Forelimb muscle (tissue), 1 donor: Measurements from ENCODE around the gene TUBA3D. TPM values are rescaled to one million over a fixed set of nuclear protein-coding genes. Genes with fewer than 3 reads are reported as not detected.
"Not testable (repeated sequence)": the region's sequence is repeated elsewhere in the genome, so short reads cannot be mapped to it uniquely, and the experiment has no call there.

Experiments
- DNase-seq: peaks from one replicate; pipeline ENCODE4 v3.0.0-alpha.2; 2013; ENCODE audit warnings: low read depth
- polyA plus RNA-seq: library from polyadenylated mRNA; unstranded; fragments of 120-200 nt; gene quantifications from one replicate; pipeline ENCODE4 v1.2.1, GENCODE V29; 2013; ENCODE audit not compliant: insufficient read length

TUBA3D gene
- polyA plus RNA-seq, 1 donor = 0.72 TPM

DNA sequence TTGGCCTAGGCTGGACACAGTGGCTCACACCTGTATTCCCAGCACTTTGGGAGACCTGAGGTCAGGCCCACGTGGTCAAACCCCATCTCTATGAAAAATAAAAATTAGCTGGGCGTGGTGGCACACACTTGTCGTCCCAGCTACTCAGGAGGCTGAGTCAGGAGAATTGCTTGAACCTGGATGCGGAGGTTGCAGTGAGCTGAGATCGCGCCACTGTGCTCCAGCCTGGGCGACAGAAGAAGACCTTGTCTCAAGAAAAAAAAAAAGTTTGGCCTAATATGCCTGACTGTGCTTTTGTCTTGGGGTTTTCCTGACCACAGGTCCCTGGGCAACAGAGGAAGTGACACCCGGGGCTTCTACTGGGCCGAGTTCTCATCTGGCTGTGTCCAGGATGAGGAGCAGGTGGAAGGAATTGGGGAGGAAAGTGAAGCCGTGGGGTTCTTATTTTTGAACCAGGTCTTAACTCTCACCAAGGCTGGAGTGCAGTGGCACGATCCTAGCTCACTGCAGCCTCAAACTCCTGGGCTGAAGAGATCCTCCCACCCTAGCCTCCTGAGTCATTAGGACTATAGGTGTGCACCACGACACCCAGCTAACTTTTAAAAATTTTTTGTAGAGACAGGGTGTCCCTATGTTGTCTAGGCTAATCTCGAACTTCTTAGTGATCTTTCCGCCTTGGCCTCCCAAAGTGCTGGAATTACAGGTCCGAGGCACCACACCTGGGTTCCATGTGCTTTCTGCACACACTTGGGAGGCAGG is 38.7 kb downstream of the TUBA3D start:
- DNase-seq = not testable (repeated sequence)

DNA sequence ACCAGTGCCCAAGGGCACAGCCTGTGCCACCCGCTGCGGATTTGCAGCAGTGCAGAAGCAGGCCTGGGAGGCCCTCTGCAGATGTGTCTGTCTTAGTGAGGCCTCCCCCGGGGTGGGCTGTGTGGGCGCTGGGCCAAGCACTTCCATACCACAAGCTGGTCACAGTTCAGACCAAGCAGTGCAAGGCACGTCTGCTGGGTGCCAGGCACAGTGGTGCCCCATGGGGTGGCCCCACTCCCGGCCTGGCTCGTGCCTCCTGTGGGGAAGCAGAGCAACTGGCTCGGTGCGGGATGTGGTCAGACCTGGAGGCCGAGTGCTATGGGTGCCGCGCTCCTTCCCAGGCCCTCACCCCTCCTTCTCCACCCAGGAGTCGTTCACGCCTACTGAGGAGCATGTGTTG is 39.3 kb downstream of the TUBA3D start:
- not testable (repeated sequence) for DNase-seq

DNA sequence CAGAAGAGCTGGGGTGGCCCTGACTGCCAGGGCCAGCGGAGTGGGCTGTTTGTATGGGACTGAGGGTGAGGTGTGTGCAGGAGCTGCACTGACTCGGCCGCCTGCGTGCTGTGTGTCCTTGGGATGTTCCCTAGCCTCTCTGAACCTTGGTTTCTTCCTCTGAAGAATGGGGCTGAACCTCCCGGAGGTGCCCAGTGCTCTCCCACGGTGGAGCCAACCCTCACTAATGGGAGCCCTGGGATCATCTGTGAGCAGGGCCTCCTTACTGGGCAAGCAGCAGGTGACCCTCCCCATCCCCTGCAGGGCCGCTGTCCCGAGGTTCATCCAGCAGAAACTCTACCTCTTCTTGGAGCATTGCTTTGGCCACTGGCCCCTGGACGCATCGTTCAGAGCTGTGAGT is 40.1 kb downstream of the TUBA3D start:
- DNase-seq = no peak

DNA sequence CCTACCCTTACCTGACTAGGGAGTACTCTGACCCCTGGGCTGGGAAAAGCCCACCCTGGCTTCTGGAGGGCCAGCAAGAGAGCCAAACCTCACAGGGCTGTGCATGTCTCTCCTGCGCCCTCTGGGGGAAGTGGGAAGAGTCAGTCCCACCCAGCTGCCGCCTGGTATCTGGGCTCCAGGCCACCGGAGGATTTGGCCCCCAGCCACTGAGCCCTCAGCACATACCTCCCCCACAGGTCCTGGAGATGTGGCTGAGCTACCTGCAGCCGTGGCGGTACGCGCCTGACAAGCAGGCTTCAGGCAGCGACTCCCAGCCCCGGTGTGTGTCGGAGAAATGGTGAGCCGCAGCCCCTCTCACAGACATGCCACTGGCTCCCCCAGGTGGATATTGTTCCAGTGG is 40.7 kb downstream of the TUBA3D start:
- not testable (repeated sequence) for DNase-seq

DNA sequence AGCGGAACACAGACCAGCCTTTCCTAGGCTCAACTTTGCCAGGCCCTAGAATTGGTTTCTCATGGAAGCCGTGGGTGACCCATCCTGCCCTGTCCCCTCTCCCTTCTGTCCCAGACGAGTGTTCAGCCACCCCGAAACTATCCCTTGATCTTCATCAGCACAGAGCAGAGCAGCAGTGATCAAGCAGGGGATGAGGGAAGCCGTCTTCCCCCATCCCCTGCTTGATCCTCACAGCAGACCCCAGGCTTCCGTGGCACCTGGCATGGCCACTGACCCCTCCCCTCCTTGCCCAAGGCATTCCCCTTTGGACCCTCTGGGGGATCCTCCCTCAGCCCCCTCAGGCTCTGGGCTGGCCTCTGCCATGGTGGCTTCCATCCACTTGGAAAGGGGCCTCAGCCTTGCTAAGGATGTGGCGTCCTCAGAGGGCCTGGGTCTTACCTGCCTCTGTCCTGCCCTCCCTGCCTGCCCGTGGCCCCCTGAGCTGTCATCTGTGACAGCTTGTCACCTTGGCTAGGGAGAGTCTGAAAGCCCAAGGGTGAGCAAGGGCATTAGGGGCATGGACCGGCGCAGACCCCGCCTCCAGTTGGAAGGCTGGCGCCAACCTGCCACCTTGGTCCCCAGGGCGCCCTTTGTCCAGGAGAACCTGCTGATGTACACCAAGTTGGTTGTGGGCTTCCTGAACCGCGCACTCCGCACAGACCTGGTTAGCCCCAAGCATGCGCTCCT is 41.4 kb downstream of the TUBA3D start:
- no peak for DNase-seq

DNA sequence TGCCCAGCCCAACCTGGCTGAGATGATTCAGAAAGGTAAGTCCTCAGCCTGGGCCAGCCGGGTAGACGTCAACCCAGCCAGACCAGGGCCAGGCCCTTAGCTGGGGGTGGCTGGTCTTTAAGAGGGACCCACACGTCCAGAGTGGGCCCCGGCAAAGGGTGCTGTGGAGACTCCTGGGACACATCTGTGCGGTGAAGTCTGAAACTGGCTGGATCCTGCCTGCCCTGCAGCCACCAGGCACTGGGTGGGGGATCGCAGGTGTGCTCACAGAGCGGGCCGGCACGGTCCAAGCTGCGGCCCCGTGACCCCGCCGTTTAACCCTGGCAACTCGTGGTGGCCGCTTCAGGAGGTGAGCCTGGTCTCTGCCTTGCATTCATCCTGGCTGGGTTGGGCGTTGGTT is 41.9 kb downstream of the TUBA3D start:
- not testable (repeated sequence) for DNase-seq

DNA sequence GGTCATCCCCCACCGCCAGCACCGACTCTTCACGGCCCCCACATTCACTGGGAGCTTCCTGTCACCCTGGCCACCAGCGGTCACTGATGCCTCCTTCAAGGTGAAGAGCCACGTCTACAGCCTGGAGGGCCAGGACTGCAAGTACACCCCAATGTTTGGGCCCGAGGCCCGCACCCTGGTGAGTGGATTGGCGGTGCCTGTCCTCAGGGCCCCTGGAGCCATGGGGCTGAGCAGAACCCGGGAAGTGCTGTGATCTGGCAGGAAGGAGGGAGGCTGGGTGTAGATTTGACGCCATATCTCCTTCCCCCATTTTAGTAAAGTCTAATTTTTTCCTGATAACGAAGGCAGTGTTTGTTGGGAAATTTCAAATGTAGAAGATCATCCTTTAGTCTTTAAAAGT is 42.6 kb downstream of the TUBA3D start:
- DNase-seq = not testable (repeated sequence)

DNA sequence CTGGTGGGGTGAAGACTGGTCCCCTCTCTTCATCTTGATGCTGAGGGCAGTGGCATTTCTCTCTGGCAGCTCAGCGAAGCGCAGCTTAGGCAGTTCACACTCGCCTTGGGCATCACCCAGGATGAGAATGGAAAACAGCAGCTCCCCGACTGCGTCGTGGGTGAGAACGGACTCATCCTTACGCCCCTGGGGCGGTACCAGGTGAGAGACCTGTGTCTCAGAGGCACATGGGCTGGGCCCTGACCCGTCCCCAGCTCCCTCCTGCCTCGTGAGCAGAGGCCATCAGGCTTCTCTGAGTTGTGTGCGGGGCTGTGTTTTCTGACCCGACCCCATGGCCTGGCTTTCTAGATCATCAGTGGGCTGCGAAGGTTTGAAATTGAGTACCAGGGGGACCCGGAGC is 43.5 kb downstream of the TUBA3D start:
- no peak for DNase-seq

DNA sequence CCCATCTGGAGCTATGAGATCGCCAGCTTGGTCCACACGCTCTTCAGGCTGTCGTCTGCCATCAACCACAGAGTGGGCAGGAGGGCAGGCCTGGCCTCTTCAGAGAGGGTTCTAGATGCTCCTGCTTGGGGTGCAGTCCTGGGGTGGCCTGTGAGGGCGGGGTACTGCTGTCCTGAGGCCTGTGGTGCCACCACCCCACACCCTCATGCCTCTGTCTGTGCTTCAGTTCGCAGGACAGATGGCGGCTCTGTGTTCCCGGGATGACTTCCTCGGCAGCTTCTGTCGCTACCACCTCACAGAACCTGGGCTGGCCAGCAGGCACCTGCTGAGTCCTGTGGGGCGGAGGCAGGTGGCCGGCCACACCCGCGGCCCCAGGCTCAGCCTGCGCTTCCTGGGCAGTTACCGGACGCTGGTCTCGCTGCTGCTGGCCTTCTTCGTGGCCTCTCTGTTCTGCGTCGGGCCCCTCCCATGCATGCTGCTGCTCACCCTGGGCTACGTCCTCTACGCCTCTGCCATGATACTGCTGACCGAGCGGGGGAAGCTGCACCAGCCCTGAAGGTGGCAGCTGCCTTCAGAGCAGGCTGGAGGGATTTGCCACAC is 44.1 kb downstream of the TUBA3D start:
- not testable (repeated sequence) for DNase-seq

DNA sequence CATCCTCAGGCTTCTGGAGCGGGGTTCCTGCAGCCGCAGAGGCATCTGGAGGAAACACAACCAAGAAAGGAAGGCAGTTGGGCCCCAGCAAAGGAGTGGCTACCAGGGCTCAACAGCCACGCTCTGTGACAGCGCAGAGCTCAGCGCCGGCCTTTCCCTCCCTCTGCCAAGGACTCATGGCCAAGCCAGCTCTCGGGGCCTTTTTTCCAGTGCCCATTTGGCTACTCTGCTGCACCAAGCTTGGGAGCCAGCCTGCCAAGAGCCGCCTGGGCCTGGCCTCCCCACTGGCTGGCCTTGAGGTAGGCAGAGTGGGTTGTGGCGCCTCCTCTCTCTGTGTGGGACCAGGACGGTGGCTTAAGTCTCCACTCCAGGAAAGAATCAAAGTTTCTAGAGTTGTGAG is 44.6 kb downstream of the TUBA3D start:
- DNase-seq = no peak

DNA sequence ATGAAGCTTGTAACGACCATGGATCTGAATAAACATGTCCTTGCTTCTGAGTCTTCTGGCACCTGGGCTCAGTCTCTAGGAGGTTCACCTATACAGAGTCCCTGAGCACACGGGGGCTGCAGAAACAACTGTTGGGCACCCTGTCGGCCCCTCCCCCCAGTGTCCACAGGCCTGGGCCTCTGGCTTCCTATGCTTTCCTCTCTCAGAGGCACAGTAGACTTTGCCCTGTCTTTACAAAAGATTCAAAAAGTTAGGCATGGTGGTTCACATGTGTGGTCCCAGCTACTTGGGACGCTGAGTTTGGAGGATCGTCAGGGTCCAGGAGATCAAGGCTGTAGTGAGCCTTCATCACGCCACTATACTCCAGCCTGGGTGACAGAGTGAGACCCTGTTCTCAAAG is 45.6 kb downstream of the TUBA3D start:
- DNase-seq = not testable (repeated sequence)

DNA sequence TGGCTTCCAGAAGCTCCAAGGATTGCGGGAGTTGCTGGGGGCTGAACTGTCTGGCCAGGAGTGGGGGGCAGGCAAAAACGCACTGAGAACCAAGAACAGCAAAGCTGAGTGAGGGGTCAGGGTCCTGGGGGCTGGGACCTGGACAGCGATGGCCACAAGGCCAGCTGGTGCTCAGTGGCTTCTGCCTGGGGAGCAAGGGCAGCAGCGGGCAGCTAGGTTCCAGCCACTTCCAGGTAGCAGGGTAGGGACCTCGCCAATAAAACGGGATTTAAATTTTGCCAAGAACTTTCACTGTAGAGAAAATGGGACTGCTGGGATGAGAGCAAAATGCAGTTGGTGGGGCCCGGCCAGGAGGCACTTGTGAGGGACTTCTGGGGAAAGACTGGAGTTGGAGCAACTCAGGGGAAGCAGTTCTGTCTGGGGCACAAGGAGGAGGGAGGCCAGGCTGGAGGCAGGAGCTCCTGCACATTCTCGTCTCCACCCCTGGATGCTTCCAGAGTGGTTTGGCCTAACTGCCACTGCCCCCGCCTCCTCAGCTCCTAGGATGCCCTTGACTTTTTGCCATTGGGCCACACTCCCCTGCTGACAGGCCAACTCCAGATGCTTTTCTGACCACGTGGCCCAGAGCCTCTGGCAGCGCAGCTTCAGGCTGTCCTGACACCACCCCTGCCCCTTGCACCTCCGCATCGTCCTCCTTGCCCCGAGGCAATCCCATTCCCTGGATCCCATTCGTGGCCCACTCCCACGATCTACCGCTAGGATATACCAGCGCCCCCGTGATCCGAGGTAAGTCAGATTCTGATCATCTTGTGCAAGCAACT is 46.3 kb downstream of the TUBA3D start:
- DNase-seq = no peak

DNA sequence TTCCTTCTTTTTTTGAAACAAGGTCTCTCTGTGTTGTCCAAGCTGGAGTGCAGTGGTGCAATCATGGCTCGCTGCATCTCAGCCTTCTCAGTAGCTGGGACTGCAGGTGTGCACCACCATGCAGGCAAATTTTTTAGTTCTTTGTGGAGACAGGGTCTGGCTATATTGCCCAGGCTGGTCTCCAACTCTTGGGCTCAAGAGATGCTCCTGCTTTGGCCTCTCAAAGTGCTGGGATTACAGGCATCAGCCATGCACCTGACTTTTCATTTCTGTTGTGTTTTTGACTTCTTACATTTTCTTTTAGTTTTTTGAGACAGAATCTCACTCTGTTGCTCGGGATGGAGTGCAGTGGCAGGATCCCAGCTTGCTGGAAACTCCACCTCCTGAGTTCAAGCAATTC is 49.3 kb downstream of the TUBA3D start:
- DNase-seq = not testable (repeated sequence)

DNA sequence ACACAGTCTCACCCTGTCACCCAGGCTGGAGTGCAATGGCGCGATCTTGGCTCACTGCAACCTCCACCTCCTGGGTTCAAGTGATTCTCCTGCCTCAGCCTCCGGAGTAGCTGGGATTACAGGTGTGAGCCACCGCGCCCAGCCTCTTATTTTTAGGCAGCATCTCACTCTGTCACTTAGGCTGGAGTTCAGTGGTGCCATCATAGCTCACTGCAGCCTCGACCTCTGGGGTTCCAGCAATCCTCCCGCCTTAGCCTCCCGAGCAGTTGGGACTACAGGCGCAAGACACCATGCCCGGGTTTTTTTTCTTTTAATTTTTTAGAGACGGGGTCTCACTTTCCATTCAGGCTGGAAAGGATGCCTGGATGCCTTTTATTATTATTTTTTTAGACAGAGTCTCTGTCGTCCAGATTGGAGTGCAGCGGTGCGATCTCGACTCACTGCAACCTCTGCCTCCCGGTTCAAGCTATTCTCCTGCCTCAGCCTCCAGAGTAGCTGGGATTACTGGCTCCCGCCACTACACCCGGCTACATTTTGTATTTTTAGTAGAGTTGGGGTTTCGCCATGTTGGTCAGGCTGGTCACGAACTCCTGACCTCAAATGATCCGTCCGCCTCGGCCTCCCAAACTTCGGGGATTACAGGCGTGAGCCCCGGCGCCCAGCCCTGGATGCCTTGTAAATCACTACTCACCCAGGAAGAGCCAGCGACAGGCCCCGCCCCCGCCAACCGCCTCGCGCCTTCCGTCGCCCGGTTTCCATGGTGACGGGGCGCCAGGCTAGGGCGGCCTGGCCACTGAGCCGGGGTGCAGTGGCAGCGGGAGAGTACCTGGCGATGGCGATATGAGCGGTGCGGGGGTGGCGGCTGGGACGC is 51.4 kb downstream of the TUBA3D start, which contains the start of gene CCDC74A:
TSS of gene CCDC74A (plus strand) at position 758 of the 871 bp plus-strand sequence. CDS start at position 841, 83 bp downstream.
- DNase-seq = not testable (repeated sequence)

DNA sequence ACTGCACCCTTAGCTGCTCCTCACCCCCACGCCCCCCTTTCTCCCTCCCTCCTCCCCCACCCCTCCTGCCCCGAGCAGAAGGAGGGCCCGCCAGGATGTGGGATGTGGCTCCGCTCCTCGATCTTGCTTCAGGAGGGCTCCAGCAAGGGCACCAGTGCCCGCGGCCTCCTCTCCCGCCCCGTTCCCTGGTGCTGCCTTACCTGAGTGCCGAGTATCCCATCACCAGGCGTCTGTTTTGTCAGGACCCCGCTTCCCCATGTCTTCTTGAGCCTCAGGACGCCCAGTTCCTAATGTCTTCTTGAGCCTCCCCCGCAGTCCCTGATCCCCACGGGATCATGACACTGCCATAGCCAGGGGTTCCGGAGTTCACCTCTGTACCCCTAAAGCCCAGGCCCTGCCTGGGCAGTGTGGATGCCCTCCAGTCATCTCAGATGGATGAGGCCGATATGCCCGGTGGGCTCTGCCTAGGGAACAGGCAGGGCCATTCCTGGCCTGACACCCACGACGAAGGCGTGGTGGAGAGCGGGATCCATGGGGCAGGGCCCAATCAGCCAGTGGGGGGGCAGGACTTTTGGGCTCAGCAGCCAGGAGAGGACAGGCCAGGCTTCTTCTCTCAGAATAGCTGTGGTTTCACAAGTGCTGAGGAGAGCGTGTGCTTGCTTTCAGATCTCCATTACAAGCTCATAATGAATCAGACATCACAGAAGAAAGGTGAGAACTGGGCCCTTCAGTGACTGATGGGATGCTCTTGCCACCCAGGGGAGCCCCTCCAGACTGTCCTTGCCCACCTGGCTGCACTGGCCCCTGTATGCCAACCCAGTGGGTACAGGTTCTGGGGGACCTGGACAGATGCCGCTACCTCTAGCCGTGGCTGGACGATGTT is 53.3 kb downstream of the TUBA3D start:
- not testable (repeated sequence) for DNase-seq

DNA sequence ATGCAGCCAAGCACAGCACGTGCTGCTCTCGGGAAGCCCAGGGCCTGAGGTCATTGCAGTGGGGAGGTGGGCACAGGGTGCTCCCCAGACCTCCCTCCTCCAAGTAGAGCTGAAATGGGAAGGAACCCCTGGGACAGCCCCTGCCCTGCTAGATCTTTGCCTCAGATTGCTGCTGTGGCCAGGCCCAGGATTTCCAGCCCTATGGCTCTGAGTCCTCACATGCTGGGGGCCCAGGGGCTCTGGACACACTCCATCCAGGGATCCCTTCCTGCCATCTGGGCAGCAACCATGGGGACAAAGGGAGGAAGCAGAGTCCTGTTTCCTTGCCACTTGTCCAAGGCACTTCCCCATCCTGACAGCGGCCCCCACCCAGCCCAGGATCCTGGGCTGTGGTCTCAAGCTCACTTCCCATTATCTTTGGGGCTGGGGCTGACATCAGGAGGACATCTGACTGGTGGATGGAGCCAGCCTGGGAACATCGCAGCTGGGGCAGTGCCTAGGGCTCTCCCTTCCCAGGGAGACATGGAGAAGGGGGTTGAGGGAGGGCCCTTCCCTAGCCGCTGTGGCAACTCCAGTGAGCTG is 54.0 kb downstream of the TUBA3D start:
- DNase-seq = not testable (repeated sequence)

DNA sequence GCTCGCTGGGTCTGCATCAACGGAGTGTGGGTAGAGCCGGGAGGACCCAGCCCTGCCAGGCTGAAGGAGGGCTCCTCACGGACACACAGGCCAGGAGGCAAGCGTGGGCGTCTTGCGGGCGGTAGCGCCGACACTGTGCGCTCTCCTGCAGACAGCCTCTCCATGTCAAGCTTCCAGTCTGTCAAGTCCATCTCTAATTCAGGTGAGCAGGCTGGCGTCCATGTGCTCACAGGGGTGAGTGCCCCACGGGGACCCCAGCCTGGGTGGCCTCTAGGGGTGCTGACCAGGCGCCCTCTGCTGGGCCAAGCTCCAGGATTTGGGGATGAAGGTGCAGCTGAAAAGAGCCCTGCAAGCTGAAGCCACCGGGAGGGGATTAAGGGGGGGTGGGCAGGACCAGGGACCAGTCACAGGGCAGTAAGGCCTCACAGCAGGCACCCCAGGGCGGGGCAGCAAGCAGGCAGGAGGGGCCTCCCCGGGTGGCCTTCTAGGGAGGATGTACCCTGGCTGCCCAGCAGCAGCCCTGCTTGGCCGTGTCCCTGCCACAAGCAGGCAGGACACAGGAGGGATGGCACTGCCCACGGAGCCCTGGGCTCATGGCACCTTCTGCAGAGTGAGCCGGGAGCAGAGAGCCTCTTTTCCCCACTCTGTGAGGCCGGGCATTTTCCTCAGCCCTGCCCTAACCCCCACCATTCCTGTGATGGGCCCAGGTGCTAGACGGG is 54.9 kb downstream of the TUBA3D start:
- DNase-seq = not testable (repeated sequence)

DNA sequence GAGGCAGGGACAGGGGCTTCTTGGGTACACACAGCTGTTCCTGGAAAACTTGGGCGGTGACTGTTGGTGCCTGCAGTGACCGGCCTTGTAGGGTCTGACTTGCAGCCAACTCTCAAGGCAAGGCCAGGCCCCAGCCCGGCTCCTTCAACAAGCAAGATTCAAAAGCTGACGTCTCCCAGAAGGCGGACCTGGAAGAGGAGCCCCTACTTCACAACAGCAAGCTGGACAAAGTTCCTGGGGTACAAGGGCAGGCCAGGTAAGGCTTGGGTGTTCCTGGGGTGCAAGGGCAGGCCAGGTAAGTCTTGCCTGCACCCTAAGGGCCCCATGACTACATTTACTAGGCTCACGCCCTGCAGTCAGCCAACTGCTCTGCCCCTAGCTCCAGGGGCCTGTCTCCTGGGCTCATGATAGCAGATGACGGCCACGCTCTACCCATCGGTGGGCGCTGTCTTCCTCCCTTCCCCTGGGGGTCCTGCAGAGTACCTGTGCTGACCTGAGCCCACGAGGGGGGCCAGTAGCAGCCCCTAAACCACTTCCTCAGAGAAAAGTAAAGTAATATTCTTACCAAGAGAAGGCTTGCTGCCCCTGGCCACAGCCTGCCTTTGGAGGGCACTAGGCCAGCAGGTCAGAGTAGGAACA is 55.7 kb downstream of the TUBA3D start:
- not testable (repeated sequence) for DNase-seq
